ENCODE measurements around the gene TUBB6. TPM values are rescaled to one million over a fixed set of nuclear protein-coding genes. Genes with fewer than 3 reads are reported as not detected.

TUBB6 gene
- total and polyA plus RNA-seq, 10 of the 15 experiments (the other 5 are each of a cell fraction or from before 2014, with no cell fraction given): 27.4 to 262 (median 82.5) TPM

- TF ChIP-seq ZNF24 (IDR thresholded peaks at IDR 0.05) (no peak), BHLHE40 (IDR thresholded peaks at IDR 0.05; ENCODE audit: borderline replicate concordance in 1 of 2, low read depth in 2 of 2, low read length in 1 of 2) (no peak), ZNF592 (IDR thresholded peaks at IDR 0.05) (no peak), GABPA (IDR thresholded peaks at IDR 0.05; ENCODE audit: low read depth) (no peak), POLR2A (IDR thresholded peaks at IDR 0.05; ENCODE audit: low read depth, low read length) (no peak), HCFC1 (IDR thresholded peaks at IDR 0.05; ENCODE audit: low read length) (no peak)
These were observed 58.7 kb downstream of the TUBB6 start (continued) for GRCh38 chr18:12366784-12367183.

DNA sequence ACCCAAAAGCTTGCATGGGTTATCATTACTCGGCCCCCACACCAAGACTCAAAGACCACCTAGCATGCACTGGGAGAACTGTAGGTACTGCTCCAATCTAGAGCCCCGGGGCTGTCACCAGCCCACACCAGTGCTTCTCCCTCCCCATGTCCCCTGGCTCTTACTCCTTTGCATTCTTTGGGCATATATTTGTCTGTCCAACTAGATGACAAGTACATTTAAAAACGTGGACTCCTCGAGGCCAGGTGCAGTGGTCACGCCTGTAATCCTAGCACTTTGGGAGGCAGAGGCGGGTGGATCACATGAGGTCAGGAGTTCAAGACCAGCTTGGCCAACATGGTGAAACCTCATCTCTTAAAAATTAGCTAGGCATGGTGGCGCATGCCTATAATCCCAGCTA, 61.2 kb downstream of the TUBB6 start:
- no TSS peak for BruUV-seq (replicated peaks)
- H3K79me2 ChIP-seq (ENCODE audit: control insufficient read depth, insufficient read depth, low read length): peaks cover 30% of the 10 kb centered on the region
- peaks cover 10 to 25% of the 10 kb centered on the region in 2 experiments for H3K36me3 ChIP-seq (ENCODE audit: control insufficient read depth in 2 of 2, insufficient read depth in 2 of 2, low read length in 1 of 2)
- no peak overlapping the region for H2AFZ ChIP-seq (ENCODE audit: control insufficient read depth, low read depth, low read length)
- DNase-seq (ENCODE audit: low read depth, low spot score) (no peak), ATAC-seq (no peak), FAIRE-seq (no peak)
- TF ChIP-seq, protein P1, sequence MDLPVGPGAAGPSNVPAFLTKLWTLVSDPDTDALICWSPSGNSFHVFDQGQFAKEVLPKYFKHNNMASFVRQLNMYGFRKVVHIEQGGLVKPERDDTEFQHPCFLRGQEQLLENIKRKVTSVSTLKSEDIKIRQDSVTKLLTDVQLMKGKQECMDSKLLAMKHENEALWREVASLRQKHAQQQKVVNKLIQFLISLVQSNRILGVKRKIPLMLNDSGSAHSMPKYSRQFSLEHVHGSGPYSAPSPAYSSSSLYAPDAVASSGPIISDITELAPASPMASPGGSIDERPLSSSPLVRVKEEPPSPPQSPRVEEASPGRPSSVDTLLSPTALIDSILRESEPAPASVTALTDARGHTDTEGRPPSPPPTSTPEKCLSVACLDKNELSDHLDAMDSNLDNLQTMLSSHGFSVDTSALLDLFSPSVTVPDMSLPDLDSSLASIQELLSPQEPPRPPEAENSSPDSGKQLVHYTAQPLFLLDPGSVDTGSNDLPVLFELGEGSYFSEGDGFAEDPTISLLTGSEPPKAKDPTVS (IDR thresholded peaks at IDR 0.05; ENCODE audit: low read depth, low read length): no peak
- TF ChIP-seq, protein P2, sequence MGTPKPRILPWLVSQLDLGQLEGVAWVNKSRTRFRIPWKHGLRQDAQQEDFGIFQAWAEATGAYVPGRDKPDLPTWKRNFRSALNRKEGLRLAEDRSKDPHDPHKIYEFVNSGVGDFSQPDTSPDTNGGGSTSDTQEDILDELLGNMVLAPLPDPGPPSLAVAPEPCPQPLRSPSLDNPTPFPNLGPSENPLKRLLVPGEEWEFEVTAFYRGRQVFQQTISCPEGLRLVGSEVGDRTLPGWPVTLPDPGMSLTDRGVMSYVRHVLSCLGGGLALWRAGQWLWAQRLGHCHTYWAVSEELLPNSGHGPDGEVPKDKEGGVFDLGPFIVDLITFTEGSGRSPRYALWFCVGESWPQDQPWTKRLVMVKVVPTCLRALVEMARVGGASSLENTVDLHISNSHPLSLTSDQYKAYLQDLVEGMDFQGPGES (IDR thresholded peaks at IDR 0.05): no peak
- TF ChIP-seq IKZF1 (conservative IDR thresholded peaks at IDR 0.05): no peak
- in situ Hi-C loops (cut with MboI) (no loop called here), intact Hi-C loops (cut with micrococcal nuclease; ENCODE audit: unreplicated experiment) (no loop called here)
- no peak overlapping the region for H3K9ac ChIP-seq (ENCODE audit: control insufficient read depth, insufficient read depth, low read length)
- ChIA-PET RAD21 (ENCODE audit: unreplicated experiment) (no interaction called here), CTCF (no interaction called here), POLR2A (interaction anchor here (0.6 to 0.7 kb wide), 2 partner anchors 11 to 55 kb away, joined by 4 read pairs; no protein-coding TSS in a partner anchor), SMC1A (ENCODE audit: uncharacterized antibody, unreplicated experiment) (no interaction called here)
- H3K27ac ChIP-seq (ENCODE audit: control insufficient read depth, insufficient read depth): no peak overlapping the region
- peaks cover 3% of the 10 kb centered on the region; the same call in 1 of the 2 replicates for H3K4me1 ChIP-seq (ENCODE audit: control insufficient read depth, insufficient read depth, low read length)
- no peak overlapping the region for H3K4me2 ChIP-seq (ENCODE audit: control insufficient read depth, insufficient read depth)
- 96% methylated on average over 7 of the region's 7 CpGs for WGBS (ENCODE audit: insufficient coverage, insufficient replicate concordance, low lambda C conversion rate, missing lambda C conversion rate)
- H3K27me3 ChIP-seq (replicated peaks in 1 of 2; ENCODE audit: control insufficient read depth in 2 of 2, insufficient read depth in 2 of 2, low read length in 1 of 2): no peaks in the 10 kb centered on the region
- no peaks in the 10 kb centered on the region; the same call in 1 of the 2 replicates for H4K20me1 ChIP-seq (ENCODE audit: control insufficient read depth, insufficient read depth)
- no peaks in the 10 kb centered on the region for H3K9me3 ChIP-seq (replicated peaks; ENCODE audit: control insufficient read depth, insufficient read depth, low read length)
- no peak overlapping the region for H3K4me3 ChIP-seq
